ENCODE results near the gene SLC7A11. TPM values are rescaled to one million over a fixed set of nuclear protein-coding genes. Genes with fewer than 3 reads are reported as not detected.

The SLC7A11 gene
- total and polyA plus RNA-seq, 10 of the 15 experiments (the other 5 are each of a cell fraction or from before 2014, with no cell fraction given), result 1.6 to 9.8 (median 3.5) TPM

GRCh38 chr4:138192113-138192512 is 50.0 kb downstream of the SLC7A11 start (continued):
- no peak for TF ChIP-seq FOXK2 (IDR thresholded peaks at IDR 0.05)
- TF ChIP-seq RAD21 (IDR thresholded peaks at IDR 0.05; ENCODE audit: insufficient read depth, low read depth, low read length), result no peak
- no peak for TF ChIP-seq SREBF2 (IDR thresholded peaks at IDR 0.05; ENCODE audit: low read length)
- TF ChIP-seq CHD1 (IDR thresholded peaks at IDR 0.05; ENCODE audit: low read depth, low read length), result no peak
- peak; percentile 69 for TF ChIP-seq CREB1 (IDR thresholded peaks at IDR 0.05; ENCODE audit: low read depth)
- no peak for TF ChIP-seq MYB (IDR thresholded peaks at IDR 0.05; ENCODE audit: borderline replicate concordance, low read depth, low read length)
- TF ChIP-seq USF2 (IDR thresholded peaks at IDR 0.05; ENCODE audit: borderline replicate concordance, low read depth, low read length), result no peak; the same call in 1 of the 2 replicates
- TF ChIP-seq, protein P1, sequence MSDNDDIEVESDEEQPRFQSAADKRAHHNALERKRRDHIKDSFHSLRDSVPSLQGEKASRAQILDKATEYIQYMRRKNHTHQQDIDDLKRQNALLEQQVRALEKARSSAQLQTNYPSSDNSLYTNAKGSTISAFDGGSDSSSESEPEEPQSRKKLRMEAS (IDR thresholded peaks at IDR 0.05; ENCODE audit: low read depth, low read length), result no peak
- no peak for TF ChIP-seq RCOR1 (conservative IDR thresholded peaks at IDR 0.05; ENCODE audit: low read depth, low read length)
- no peak for TF ChIP-seq SP1 (IDR thresholded peaks at IDR 0.05; ENCODE audit: low read depth, low read length)
- TF ChIP-seq MEF2A (IDR thresholded peaks at IDR 0.05; ENCODE audit: insufficient read depth, low read depth, low read length), result no peak
- TF ChIP-seq TCF7 (IDR thresholded peaks at IDR 0.05; ENCODE audit: borderline replicate concordance), result 0 out of 2 replicates have a peak, but pooled peaks have one; percentile 50
- TF ChIP-seq DPF2 (IDR thresholded peaks at IDR 0.05), result 0 out of 2 replicates have a peak, but pooled peaks have one; percentile 37
- TF ChIP-seq, protein P2, sequence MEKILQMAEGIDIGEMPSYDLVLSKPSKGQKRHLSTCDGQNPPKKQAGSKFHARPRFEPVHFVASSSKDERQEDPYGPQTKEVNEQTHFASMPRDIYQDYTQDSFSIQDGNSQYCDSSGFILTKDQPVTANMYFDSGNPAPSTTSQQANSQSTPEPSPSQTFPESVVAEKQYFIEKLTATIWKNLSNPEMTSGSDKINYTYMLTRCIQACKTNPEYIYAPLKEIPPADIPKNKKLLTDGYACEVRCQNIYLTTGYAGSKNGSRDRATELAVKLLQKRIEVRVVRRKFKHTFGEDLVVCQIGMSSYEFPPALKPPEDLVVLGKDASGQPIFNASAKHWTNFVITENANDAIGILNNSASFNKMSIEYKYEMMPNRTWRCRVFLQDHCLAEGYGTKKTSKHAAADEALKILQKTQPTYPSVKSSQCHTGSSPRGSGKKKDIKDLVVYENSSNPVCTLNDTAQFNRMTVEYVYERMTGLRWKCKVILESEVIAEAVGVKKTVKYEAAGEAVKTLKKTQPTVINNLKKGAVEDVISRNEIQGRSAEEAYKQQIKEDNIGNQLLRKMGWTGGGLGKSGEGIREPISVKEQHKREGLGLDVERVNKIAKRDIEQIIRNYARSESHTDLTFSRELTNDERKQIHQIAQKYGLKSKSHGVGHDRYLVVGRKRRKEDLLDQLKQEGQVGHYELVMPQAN (conservative IDR thresholded peaks at IDR 0.05), result no peak
- TF ChIP-seq FOXM1 (IDR thresholded peaks at IDR 0.05; ENCODE audit: low read depth, low read length), result no peak; the same call in 1 of the 2 replicates
- TF ChIP-seq HCFC1 (IDR thresholded peaks at IDR 0.05; ENCODE audit: low read length), result no peak
- no peak for TF ChIP-seq NR2C2 (IDR thresholded peaks at IDR 0.05; ENCODE audit: borderline replicate concordance, control insufficient read depth, insufficient read length, low read depth)
- no peak for TF ChIP-seq PML (IDR thresholded peaks at IDR 0.05; ENCODE audit: low read length)
- TF ChIP-seq HDGF (IDR thresholded peaks at IDR 0.05), result no peak
- TF ChIP-seq RELA (IDR thresholded peaks at IDR 0.05; ENCODE audit: borderline replicate concordance, partially characterized antibody), result no peak
- TF ChIP-seq ZBED1 (IDR thresholded peaks at IDR 0.05; ENCODE audit: borderline replicate concordance), result no peak
- no peak for TF ChIP-seq SMARCA5 (IDR thresholded peaks at IDR 0.05)
- TF ChIP-seq NFYA (IDR thresholded peaks at IDR 0.05; ENCODE audit: borderline replicate concordance, low read depth, low read length), result no peak
- no peak for TF ChIP-seq TBL1XR1 (IDR thresholded peaks at IDR 0.05; ENCODE audit: low read depth, low read length)
- no peak for TF ChIP-seq USF1 (IDR thresholded peaks at IDR 0.05; ENCODE audit: borderline replicate concordance, extremely low read length, insufficient read depth, low read depth, low read length)
- peak; percentile 40; the same call in 1 of the 2 replicates for TF ChIP-seq CHD2 (IDR thresholded peaks at IDR 0.05; ENCODE audit: borderline replicate concordance, low read depth, low read length)
- TF ChIP-seq NR2C1 (IDR thresholded peaks at IDR 0.05), result no peak
- TF ChIP-seq ZNF217 (IDR thresholded peaks at IDR 0.05), result no peak
- TF ChIP-seq ZZZ3 (IDR thresholded peaks at IDR 0.05; ENCODE audit: control insufficient read depth, insufficient read length, low read depth), result no peak
- TF ChIP-seq EGR1 (IDR thresholded peaks at IDR 0.05; ENCODE audit: borderline replicate concordance in 1 of 2, low read depth in 2 of 2, low read length in 2 of 2), result no peak
- TF ChIP-seq ATF7 (IDR thresholded peaks at IDR 0.05; ENCODE audit: low read depth), result peak; percentile 86
- no peak for TF ChIP-seq YY1 (IDR thresholded peaks at IDR 0.05; ENCODE audit: low read depth, low read length)
